Measurements from ENCODE around the gene RAP1GDS1. TPM values are rescaled to one million over a fixed set of nuclear protein-coding genes. Genes with fewer than 3 reads are reported as not detected.

RAP1GDS1 gene, protein sequence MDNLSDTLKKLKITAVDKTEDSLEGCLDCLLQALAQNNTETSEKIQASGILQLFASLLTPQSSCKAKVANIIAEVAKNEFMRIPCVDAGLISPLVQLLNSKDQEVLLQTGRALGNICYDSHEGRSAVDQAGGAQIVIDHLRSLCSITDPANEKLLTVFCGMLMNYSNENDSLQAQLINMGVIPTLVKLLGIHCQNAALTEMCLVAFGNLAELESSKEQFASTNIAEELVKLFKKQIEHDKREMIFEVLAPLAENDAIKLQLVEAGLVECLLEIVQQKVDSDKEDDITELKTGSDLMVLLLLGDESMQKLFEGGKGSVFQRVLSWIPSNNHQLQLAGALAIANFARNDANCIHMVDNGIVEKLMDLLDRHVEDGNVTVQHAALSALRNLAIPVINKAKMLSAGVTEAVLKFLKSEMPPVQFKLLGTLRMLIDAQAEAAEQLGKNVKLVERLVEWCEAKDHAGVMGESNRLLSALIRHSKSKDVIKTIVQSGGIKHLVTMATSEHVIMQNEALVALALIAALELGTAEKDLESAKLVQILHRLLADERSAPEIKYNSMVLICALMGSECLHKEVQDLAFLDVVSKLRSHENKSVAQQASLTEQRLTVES
- total RNA-seq (ENCODE audit: unreplicated experiment) = 67.8 TPM
- long read RNA-seq, transcript RAP1GDS1-202 (15 exons, 2,092 nt) = minor isoform, 10 of 54 reads
- long read RNA-seq, transcript RAP1GDS1-205 (15 exons, 3,681 nt) = major isoform, 28 of 54 reads
- long read RNA-seq, partial matches to known transcripts = 1 of 54 reads
- long read RNA-seq, other reads (novel, unspliced or antisense) = 9 of 54 reads

- H3K36me3 Mint-ChIP-seq (ENCODE audit: low read depth, unreplicated experiment) = peaks cover 10% of the 10 kb centered on the region
- H3K4me3 Mint-ChIP-seq (ENCODE audit: unreplicated experiment) = peak within 1 kb of the TSS; percentile 99
- peaks cover 29% of the 10 kb centered on the region for H3K4me1 Mint-ChIP-seq (ENCODE audit: unreplicated experiment)
- no peaks in the 10 kb centered on the region for H3K9me3 Mint-ChIP-seq (ENCODE audit: unreplicated experiment)
- H3K27me3 Mint-ChIP-seq (ENCODE audit: unreplicated experiment) = peaks cover 18% of the 10 kb centered on the region
- no peak for TF ChIP-seq CTCF (IDR thresholded peaks at IDR 0.05; ENCODE audit: unreplicated experiment)
- DNase-seq (ENCODE audit: low spot score) = peak; percentile 91
- H3K27ac Mint-ChIP-seq (ENCODE audit: unreplicated experiment) = peak within 1 kb of the TSS; percentile 94
These were observed at the start of gene RAP1GDS1 for GRCh38 chr4:98260579-98261404. TSS of gene RAP1GDS1 (plus strand) at chr4:98261384. CDS start at chr4:98261566, 182 bp downstream.

DNA sequence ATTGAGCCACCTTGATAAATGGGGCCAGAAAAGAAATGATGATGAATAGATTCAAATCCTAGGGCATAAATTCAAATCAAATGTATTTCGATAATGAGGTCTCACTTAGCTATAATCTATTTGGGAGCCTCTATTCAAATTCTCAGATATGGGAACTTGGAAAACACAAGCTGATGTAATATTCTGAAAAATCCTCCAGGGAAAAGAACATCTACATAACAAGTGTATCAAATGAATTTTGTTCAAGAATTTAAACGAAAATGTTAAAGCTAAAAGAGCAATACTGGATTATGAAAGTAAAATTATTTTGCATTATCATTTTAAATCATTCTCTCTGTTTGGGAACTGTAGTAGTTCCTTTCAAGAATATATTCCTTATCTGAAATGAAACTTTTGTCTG, 38.9 kb upstream of the RAP1GDS1 start:
- no peak overlapping the region for H3K27ac Mint-ChIP-seq (ENCODE audit: unreplicated experiment)
- no peak for DNase-seq (ENCODE audit: low spot score)
- no peaks in the 10 kb centered on the region for H3K4me1 Mint-ChIP-seq (ENCODE audit: unreplicated experiment)

GRCh38 chr4:98226396-98226795, 34.8 kb upstream of the RAP1GDS1 start:
- DNase-seq (ENCODE audit: low spot score) = no peak
- Mint-ChIP-seq H3K36me3 (ENCODE audit: low read depth, unreplicated experiment) (no peaks in the 10 kb centered on the region), H3K27me3 (ENCODE audit: unreplicated experiment) (no peaks in the 10 kb centered on the region), H3K4me3 (ENCODE audit: unreplicated experiment) (no peak overlapping the region), H3K9me3 (ENCODE audit: unreplicated experiment) (no peaks in the 10 kb centered on the region), H3K4me1 (ENCODE audit: unreplicated experiment) (no peaks in the 10 kb centered on the region), H3K27ac (ENCODE audit: unreplicated experiment) (no peak overlapping the region)
- no peak for TF ChIP-seq CTCF (IDR thresholded peaks at IDR 0.05; ENCODE audit: unreplicated experiment)

More for the DNA sequence above, 38.9 kb upstream of the RAP1GDS1 start:
- Mint-ChIP-seq H3K36me3 (ENCODE audit: low read depth, unreplicated experiment) (no peaks in the 10 kb centered on the region), H3K9me3 (ENCODE audit: unreplicated experiment) (no peaks in the 10 kb centered on the region), H3K4me3 (ENCODE audit: unreplicated experiment) (no peak overlapping the region), H3K27me3 (ENCODE audit: unreplicated experiment) (no peaks in the 10 kb centered on the region)
- no peak for TF ChIP-seq CTCF (IDR thresholded peaks at IDR 0.05; ENCODE audit: unreplicated experiment)

GRCh38 chr4:98230961-98231360, 30.2 kb upstream of the RAP1GDS1 start:
- Mint-ChIP-seq H3K9me3 (ENCODE audit: unreplicated experiment) (no peaks in the 10 kb centered on the region), H3K4me3 (ENCODE audit: unreplicated experiment) (no peak overlapping the region), H3K4me1 (ENCODE audit: unreplicated experiment) (no peaks in the 10 kb centered on the region), H3K27me3 (ENCODE audit: unreplicated experiment) (no peaks in the 10 kb centered on the region), H3K27ac (ENCODE audit: unreplicated experiment) (no peak overlapping the region), H3K36me3 (ENCODE audit: low read depth, unreplicated experiment) (no peaks in the 10 kb centered on the region)
- no peak for DNase-seq (ENCODE audit: low spot score)
- no peak for TF ChIP-seq CTCF (IDR thresholded peaks at IDR 0.05; ENCODE audit: unreplicated experiment)
